ENCODE data around the gene MBD6.

DNA sequence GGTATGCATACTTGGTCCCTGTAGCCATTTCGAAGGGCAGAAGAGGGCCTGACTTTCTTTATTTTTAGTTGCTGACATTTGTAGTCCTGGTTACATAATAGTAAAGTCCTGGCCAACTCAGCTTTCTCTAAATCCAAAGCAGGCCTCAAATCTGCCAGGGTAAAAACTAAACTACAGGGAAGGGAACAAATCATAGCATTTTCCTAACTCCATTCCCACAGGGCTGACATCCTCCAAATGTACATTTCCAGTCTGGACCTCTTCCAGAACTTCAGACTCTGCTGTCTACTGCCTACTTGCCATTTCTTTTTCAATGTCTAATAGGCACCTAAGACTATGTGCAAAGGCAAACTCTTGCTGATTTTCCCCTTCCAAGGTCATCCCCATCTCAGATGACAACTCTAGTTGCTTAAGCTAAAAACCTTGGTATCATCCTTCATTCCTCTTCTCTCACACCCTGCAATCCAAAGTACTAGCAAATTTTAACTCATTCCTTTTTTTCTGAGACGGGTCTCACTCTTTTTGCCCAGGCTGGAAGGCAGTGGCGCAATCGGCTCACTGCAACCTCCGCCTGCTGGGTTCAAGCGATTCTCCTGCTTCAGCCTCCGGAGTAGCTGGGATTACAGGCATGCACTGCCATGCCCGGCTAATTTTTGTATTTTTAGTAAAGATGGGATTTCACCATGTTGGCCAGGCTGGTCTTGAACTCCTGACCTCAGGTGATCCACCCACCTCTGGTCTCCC lies 4.3 kb upstream of the MBD6 start:
- TF ChIP-seq, protein P1, sequence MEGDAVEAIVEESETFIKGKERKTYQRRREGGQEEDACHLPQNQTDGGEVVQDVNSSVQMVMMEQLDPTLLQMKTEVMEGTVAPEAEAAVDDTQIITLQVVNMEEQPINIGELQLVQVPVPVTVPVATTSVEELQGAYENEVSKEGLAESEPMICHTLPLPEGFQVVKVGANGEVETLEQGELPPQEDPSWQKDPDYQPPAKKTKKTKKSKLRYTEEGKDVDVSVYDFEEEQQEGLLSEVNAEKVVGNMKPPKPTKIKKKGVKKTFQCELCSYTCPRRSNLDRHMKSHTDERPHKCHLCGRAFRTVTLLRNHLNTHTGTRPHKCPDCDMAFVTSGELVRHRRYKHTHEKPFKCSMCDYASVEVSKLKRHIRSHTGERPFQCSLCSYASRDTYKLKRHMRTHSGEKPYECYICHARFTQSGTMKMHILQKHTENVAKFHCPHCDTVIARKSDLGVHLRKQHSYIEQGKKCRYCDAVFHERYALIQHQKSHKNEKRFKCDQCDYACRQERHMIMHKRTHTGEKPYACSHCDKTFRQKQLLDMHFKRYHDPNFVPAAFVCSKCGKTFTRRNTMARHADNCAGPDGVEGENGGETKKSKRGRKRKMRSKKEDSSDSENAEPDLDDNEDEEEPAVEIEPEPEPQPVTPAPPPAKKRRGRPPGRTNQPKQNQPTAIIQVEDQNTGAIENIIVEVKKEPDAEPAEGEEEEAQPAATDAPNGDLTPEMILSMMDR (conservative IDR thresholded peaks at IDR 0.05) = no peak
- TF ChIP-seq EZH2 (IDR thresholded peaks at IDR 0.05; ENCODE audit: low read depth) = no peak
